K562 (cell line): ENCODE results near the gene KIF18B. TPM values are rescaled to one million over a fixed set of nuclear protein-coding genes. Genes with fewer than 3 reads are reported as not detected.

Source experiments
- EGR1 ChIP-seq: fragments of 450-650 bp; conservative IDR thresholded peaks from 2 replicates; pipeline ENCODE4 v1.6.1; 2017; ENCODE audit warnings: mild to moderate bottlenecking
- HDAC6 ChIP-seq: IDR thresholded peaks from 2 replicates; pipeline ENCODE4 v1.6.1; 2012; ENCODE audit warnings: low read depth, mild to moderate bottlenecking, control low read depth, inconsistent platforms, low read length, moderate library complexity
- POLR2B ChIP-seq: fragments of 450-650 bp; IDR thresholded peaks from 2 replicates; pipeline ENCODE4 v1.6.1; 2018; ENCODE audit warnings: low read depth; ENCODE audit not compliant: partially characterized antibody
- POLR3A ChIP-seq: IDR thresholded peaks from 2 replicates; pipeline ENCODE4 v1.6.1; 2011; ENCODE audit warnings: borderline replicate concordance, mild to moderate bottlenecking, moderate library complexity; ENCODE audit not compliant: insufficient read length, insufficient read depth; ENCODE audit errors: extremely low read depth
- SMARCA5 ChIP-seq: fragments of 450-650 bp; IDR thresholded peaks from 2 replicates; pipeline ENCODE4 v1.6.1; 2016
- TCFL5 ChIP-seq: fragments of 250-450 bp; sonication (Bioruptor Pico); conservative IDR thresholded peaks from 2 replicates; pipeline ENCODE4 v1.6.1; 2021; ENCODE audit warnings: mild to moderate bottlenecking, moderate library complexity, matching md5 sums
- polyA plus RNA-seq, 8 experiments: library from polyadenylated mRNA; depleted of rRNA in 4 of 8; stranded (reverse) in 5 of 8; unstranded in 3 of 8; fragments of >200 nt; fragmentation: Nextera tagmentation in 2 of 8; fragmentation: Illumina TruSeq in 1 of 8; extraction: Ambion mirVana in 2 of 8; extraction: Trizol in 1 of 8; gene quantifications; 2 replicates each; pipeline versions ENCODE4 v1.2.1 to v1.2.3, GENCODE V29; 2011 to 2014; ENCODE audit warnings: inconsistent platforms in 1 of 8, missing spikeins in 1 of 8
- total RNA-seq, 7 experiments: library from RNA; depleted of rRNA in 6 of 7; stranded (reverse); fragments of >200 nt in 6 of 7; fragmentation: Illumina TruSeq in 2 of 7; extraction: Trizol in 2 of 7; gene quantifications; 2 replicates each; pipeline versions ENCODE4 v1.2.1 to v1.2.3, GENCODE V29; 2011 to 2021; ENCODE audit warnings: low replicate concordance in 1 of 7
- TF ChIP-seq, protein P1 (sequence below), 2 experiments: fragments of 450-650 bp in 1 of 2; sonication (generic) in 1 of 2; formaldehyde crosslinking in 1 of 2; IDR thresholded peaks; 2 replicates each; pipeline versions ENCODE4 v1.7.1 to v1.9.0; 2016 to 2022; ENCODE audit warnings: inconsistent platforms in 1 of 2, mild to moderate bottlenecking in 1 of 2, missing genetic modification reagents in 1 of 2
- TF ChIP-seq, protein P2 (sequence below): fragments of 450-650 bp; IDR thresholded peaks from 2 replicates; pipeline ENCODE4 v1.7.0; 2016; ENCODE audit warnings: borderline replicate concordance
- TF ChIP-seq, protein P3 (sequence below): fragments of 450-650 bp; formaldehyde crosslinking; IDR thresholded peaks from 2 replicates; pipeline ENCODE4 v1.4.0; 2022; ENCODE audit warnings: mild to moderate bottlenecking, moderate library complexity
- TF ChIP-seq, protein P4 (sequence below), 2 experiments: fragments of 450-650 bp in 1 of 2; sonication (generic) in 1 of 2; formaldehyde crosslinking in 1 of 2; IDR thresholded peaks in 1 of 2; conservative IDR thresholded peaks in 1 of 2; 2 replicates each; pipeline versions ENCODE4 v1.6.1 to v1.8.1; 2016 to 2023; ENCODE audit warnings: mild to moderate bottlenecking in 2 of 2, moderate library complexity in 2 of 2, inconsistent platforms in 1 of 2, missing genetic modification reagents in 1 of 2
- TF ChIP-seq, protein P5 (sequence below): sonication (generic); formaldehyde crosslinking; IDR thresholded peaks from 2 replicates; pipeline ENCODE4 v1.8.1; 2022; ENCODE audit warnings: missing genetic modification reagents

KIF18B gene
- total and polyA plus RNA-seq, 9 of the 15 experiments (the other 6 are each of a cell fraction or from before 2014, with no cell fraction given), result 2.0 to 42.8 (median 13.2) TPM

DNA sequence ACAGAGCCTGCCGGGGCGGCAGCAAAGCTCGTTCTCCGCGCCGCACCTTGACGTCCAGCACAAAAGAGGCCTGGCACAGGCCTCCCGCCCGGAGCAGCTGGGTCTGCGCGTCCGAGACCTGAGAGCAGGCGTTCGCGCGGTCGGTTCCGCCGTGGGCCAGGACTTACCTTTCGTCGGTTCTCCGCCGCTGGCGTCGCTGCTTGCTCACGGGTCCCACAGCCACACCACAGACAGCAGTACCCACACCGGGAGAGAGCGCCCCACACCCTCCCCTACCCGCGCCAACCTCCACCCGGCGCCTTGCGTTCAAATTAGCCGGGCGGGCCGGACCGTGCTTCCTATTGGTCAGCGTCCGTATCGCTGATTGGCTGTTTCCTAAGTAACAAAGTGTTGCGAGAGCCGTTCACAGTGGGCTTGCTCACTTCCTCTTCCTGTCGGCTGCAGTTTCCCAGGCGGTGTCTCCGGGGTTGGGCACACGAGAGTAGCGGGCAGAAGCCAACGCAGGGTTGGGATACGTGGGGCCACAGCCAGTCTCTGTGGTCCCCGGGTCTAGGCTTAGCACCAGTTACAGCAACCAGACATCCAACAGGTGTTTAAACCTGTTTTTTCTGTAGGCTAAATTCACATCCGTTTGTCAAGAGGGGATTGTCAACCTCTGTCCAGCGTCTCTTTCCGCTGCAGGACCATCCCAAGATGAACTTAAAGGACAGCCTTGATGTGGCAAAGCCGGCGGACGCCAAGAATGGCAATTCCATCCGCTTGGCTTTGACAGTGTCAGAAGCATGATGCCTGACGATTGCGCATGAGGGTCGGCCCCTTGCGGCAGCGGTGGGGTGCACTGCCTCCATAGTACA lies at the start of gene KIF18B (continued):
- TF ChIP-seq, protein P1, sequence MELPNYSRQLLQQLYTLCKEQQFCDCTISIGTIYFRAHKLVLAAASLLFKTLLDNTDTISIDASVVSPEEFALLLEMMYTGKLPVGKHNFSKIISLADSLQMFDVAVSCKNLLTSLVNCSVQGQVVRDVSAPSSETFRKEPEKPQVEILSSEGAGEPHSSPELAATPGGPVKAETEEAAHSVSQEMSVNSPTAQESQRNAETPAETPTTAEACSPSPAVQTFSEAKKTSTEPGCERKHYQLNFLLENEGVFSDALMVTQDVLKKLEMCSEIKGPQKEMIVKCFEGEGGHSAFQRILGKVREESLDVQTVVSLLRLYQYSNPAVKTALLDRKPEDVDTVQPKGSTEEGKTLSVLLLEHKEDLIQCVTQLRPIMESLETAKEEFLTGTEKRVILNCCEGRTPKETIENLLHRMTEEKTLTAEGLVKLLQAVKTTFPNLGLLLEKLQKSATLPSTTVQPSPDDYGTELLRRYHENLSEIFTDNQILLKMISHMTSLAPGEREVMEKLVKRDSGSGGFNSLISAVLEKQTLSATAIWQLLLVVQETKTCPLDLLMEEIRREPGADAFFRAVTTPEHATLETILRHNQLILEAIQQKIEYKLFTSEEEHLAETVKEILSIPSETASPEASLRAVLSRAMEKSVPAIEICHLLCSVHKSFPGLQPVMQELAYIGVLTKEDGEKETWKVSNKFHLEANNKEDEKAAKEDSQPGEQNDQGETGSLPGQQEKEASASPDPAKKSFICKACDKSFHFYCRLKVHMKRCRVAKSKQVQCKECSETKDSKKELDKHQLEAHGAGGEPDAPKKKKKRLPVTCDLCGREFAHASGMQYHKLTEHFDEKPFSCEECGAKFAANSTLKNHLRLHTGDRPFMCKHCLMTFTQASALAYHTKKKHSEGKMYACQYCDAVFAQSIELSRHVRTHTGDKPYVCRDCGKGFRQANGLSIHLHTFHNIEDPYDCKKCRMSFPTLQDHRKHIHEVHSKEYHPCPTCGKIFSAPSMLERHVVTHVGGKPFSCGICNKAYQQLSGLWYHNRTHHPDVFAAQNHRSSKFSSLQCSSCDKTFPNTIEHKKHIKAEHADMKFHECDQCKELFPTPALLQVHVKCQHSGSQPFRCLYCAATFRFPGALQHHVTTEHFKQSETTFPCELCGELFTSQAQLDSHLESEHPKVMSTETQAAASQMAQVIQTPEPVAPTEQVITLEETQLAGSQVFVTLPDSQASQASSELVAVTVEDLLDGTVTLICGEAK (IDR thresholded peaks at IDR 0.05), result peak; percentile 89
- TF ChIP-seq, protein P1 (CRISPR knock-in tag; IDR thresholded peaks at IDR 0.05), result no peak
- TF ChIP-seq, protein P2, sequence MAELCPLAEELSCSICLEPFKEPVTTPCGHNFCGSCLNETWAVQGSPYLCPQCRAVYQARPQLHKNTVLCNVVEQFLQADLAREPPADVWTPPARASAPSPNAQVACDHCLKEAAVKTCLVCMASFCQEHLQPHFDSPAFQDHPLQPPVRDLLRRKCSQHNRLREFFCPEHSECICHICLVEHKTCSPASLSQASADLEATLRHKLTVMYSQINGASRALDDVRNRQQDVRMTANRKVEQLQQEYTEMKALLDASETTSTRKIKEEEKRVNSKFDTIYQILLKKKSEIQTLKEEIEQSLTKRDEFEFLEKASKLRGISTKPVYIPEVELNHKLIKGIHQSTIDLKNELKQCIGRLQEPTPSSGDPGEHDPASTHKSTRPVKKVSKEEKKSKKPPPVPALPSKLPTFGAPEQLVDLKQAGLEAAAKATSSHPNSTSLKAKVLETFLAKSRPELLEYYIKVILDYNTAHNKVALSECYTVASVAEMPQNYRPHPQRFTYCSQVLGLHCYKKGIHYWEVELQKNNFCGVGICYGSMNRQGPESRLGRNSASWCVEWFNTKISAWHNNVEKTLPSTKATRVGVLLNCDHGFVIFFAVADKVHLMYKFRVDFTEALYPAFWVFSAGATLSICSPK, result no peak
- TF ChIP-seq POLR3A, result no peak
- TF ChIP-seq POLR2B, result peak; percentile 96
- no peak for TF ChIP-seq TCFL5 (CRISPR knock-in tag)
- no peak for TF ChIP-seq SMARCA5
- no peak for TF ChIP-seq HDAC6
- TF ChIP-seq, protein P3, sequence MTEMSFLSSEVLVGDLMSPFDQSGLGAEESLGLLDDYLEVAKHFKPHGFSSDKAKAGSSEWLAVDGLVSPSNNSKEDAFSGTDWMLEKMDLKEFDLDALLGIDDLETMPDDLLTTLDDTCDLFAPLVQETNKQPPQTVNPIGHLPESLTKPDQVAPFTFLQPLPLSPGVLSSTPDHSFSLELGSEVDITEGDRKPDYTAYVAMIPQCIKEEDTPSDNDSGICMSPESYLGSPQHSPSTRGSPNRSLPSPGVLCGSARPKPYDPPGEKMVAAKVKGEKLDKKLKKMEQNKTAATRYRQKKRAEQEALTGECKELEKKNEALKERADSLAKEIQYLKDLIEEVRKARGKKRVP (CRISPR knock-in tag), result no peak
- TF ChIP-seq, protein P4, sequence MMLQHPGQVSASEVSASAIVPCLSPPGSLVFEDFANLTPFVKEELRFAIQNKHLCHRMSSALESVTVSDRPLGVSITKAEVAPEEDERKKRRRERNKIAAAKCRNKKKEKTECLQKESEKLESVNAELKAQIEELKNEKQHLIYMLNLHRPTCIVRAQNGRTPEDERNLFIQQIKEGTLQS (IDR thresholded peaks at IDR 0.05), result peak; percentile 24; the same call in 1 of the 2 replicates
- TF ChIP-seq, protein P4 (CRISPR knock-in tag; conservative IDR thresholded peaks at IDR 0.05), result peak; percentile 73; the same call in 1 of the 2 replicates
- TF ChIP-seq EGR1, result no peak
- TF ChIP-seq, protein P5, sequence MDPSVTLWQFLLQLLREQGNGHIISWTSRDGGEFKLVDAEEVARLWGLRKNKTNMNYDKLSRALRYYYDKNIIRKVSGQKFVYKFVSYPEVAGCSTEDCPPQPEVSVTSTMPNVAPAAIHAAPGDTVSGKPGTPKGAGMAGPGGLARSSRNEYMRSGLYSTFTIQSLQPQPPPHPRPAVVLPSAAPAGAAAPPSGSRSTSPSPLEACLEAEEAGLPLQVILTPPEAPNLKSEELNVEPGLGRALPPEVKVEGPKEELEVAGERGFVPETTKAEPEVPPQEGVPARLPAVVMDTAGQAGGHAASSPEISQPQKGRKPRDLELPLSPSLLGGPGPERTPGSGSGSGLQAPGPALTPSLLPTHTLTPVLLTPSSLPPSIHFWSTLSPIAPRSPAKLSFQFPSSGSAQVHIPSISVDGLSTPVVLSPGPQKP (CRISPR knock-in tag), result no peak
